AG09309 (cell line): Measurements from ENCODE around the gene FBN3.

Experiments
- DNase-seq: peaks from one replicate; pipeline ENCODE4 v3.0.0-alpha.2; 2010; ENCODE audit warnings: low read depth
- H3K4me3 ChIP-seq: 2 replicates; pipeline ENCODE4 v1.5.1; 2011; ENCODE audit warnings: mild to moderate bottlenecking, low read depth, low read length, moderate library complexity; ENCODE audit not compliant: control insufficient read depth
- TF ChIP-seq, protein P1 (sequence below): IDR thresholded peaks from 2 replicates; pipeline ENCODE4 v1.5.1; 2011; ENCODE audit warnings: mild to moderate bottlenecking, low read depth, low read length, inconsistent platforms; ENCODE audit not compliant: insufficient read depth, control insufficient read depth; ENCODE audit errors: missing control alignments

The FBN3 gene

GRCh38 chr19:8120636-8121480, 28.5 kb downstream of the FBN3 start:
- H3K4me3 ChIP-seq: no peak overlapping the region
- TF ChIP-seq, protein P1, sequence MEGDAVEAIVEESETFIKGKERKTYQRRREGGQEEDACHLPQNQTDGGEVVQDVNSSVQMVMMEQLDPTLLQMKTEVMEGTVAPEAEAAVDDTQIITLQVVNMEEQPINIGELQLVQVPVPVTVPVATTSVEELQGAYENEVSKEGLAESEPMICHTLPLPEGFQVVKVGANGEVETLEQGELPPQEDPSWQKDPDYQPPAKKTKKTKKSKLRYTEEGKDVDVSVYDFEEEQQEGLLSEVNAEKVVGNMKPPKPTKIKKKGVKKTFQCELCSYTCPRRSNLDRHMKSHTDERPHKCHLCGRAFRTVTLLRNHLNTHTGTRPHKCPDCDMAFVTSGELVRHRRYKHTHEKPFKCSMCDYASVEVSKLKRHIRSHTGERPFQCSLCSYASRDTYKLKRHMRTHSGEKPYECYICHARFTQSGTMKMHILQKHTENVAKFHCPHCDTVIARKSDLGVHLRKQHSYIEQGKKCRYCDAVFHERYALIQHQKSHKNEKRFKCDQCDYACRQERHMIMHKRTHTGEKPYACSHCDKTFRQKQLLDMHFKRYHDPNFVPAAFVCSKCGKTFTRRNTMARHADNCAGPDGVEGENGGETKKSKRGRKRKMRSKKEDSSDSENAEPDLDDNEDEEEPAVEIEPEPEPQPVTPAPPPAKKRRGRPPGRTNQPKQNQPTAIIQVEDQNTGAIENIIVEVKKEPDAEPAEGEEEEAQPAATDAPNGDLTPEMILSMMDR: no peak
- no peak for DNase-seq

DNA sequence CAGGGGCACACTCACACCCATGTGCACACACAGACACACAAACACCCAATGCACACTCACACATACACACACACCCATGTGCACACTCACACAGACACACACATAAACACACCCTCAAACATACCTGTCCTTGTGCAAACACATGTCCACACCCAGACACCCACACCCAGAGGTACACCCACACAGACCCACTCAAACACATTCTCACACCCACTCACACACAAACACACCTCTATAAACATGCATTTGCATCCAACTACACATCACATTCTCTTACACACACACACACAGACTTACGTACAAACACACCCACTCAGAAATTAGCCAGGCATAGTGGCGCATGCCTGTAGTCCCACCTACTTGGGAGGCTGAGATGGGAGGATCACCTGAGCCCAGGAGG, 31.4 kb downstream of the FBN3 start:
- TF ChIP-seq, protein P1: no peak
- H3K4me3 ChIP-seq: no peak overlapping the region
- DNase-seq: no peak

GRCh38 chr19:8116437-8117293, 32.7 kb downstream of the FBN3 start:
- TF ChIP-seq, protein P1: no peak
- H3K4me3 ChIP-seq: no peak overlapping the region
- DNase-seq: no peak

DNA sequence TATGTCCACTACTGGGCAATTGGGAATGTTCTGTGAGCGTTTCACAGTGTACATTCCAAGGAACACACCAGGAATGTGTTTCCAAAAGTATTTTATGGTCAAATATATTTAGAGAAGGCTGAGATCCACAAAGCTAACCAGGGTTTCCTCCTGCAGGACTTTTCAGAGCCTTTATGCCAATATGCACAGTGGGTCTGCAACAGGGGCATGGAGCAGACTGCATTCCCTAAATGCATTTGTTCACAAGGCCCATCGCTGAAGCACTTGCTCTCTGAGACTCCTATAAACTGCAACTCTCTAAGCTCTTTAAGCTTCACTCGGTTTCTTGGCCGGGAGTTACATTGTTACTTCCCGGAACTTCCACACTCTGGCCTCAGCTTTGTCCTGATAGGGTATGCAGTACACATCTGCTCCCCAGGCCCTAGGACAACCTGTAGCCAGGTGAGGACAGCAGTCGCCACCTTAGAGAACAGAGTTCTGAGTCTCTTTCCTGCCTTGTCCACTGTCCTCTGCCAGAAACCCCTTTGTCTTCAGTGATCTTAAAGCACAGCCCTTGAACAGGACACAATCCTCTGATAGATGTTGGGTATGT, 33.5 kb downstream of the FBN3 start:
- no peak for DNase-seq
- TF ChIP-seq, protein P1: no peak
- no peak overlapping the region for H3K4me3 ChIP-seq

DNA sequence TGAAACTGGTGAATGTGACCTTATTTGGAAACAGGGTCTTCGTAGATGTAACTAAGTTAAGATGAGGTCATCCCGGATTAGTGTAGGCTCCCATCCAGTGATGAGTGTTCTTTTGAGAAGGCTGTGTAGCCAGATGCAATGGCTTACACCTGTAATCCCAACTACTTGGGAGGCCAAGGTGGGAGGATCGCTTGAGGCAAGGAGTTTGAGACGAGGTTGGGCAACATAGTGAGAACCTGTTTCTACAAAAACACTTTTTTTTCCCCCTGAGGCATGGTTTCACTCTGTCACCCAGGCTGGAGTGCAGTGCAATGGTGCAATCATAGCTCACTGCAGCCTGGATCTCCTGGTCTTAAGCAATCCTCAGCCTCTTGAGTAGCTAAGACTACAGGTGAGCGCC, 36.4 kb downstream of the FBN3 start:
- TF ChIP-seq, protein P1: no peak
- no peak overlapping the region for H3K4me3 ChIP-seq
- no peak for DNase-seq

DNA sequence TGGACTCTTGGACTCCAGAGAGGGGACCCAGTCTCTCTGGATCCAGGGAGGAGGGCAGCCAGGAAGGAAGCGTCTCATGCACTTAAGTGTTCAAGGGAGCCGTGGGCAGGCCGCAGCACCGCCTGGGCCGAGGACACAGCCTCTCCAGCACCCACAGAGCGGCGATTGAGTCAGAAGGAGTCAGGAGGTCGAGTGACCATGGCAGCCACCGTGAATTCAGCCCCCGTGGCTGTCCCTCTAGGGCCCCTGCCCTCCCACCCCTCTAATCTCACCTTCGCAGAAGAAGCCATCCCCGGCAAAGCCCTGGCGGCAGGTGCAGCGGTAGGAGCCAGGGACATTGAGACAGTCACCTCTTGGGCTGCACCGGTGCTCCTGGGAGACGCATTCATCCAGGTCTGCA, 38.0 kb downstream of the FBN3 start:
- H3K4me3 ChIP-seq: no peak overlapping the region
- TF ChIP-seq, protein P1: no peak
- no peak for DNase-seq
